ENCODE data around the gene C15orf61.

The C15orf61 gene

GRCh38 chr15:67549736-67550135 is 28.8 kb downstream of the C15orf61 start:
- DNase-seq (ENCODE audit: low read depth), result no peak

- DNase-seq (ENCODE audit: low read depth), result peak; percentile 60
These were observed 29.6 kb downstream of the C15orf61 start for GRCh38 chr15:67550522-67550921.

GRCh38 chr15:67551207-67551743 is 30.3 kb downstream of the C15orf61 start:
- DNase-seq (ENCODE audit: low read depth), result no peak

GRCh38 chr15:67554580-67554979 is 33.6 kb downstream of the C15orf61 start:
- no peak for DNase-seq (ENCODE audit: low read depth)

- DNase-seq (ENCODE audit: low read depth), result no peak
These were observed 36.1 kb downstream of the C15orf61 start for GRCh38 chr15:67556976-67557570.

- no peak for DNase-seq (ENCODE audit: low read depth)
These were observed 37.6 kb downstream of the C15orf61 start for GRCh38 chr15:67558502-67558901.

- no peak for DNase-seq (ENCODE audit: low read depth)
These were observed 38.2 kb downstream of the C15orf61 start for GRCh38 chr15:67559158-67559557.

GRCh38 chr15:67559576-67559975 is 38.6 kb downstream of the C15orf61 start:
- DNase-seq (ENCODE audit: low read depth), result no peak

GRCh38 chr15:67560320-67560719 is 39.4 kb downstream of the C15orf61 start:
- DNase-seq (ENCODE audit: low read depth), result no peak

- DNase-seq (ENCODE audit: low read depth), result no peak
These were observed 42.2 kb downstream of the C15orf61 start for GRCh38 chr15:67563092-67563491.

GRCh38 chr15:67564021-67564967 is 43.4 kb downstream of the C15orf61 start:
- no peak for DNase-seq (ENCODE audit: low read depth)

GRCh38 chr15:67564968-67565345 is 44.0 kb downstream of the C15orf61 start:
- DNase-seq (ENCODE audit: low read depth), result no peak

- no peak for DNase-seq (ENCODE audit: low read depth)
These were observed 48.7 kb downstream of the C15orf61 start for GRCh38 chr15:67569668-67570067.

- no peak for DNase-seq (ENCODE audit: low read depth)
These were observed 50.1 kb downstream of the C15orf61 start for GRCh38 chr15:67570875-67571647.

GRCh38 chr15:67571648-67572415 is 50.9 kb downstream of the C15orf61 start:
- peak; percentile 32 for DNase-seq (ENCODE audit: low read depth)

- no peak for DNase-seq (ENCODE audit: low read depth)
These were observed 52.3 kb downstream of the C15orf61 start for GRCh38 chr15:67573194-67573593.

GRCh38 chr15:67575039-67575502 is 54.1 kb downstream of the C15orf61 start:
- no peak for DNase-seq (ENCODE audit: low read depth)

GRCh38 chr15:67578020-67578600 is 57.2 kb downstream of the C15orf61 start:
- no peak for DNase-seq (ENCODE audit: low read depth)

- no peak for DNase-seq (ENCODE audit: low read depth)
These were observed 58.2 kb downstream of the C15orf61 start for GRCh38 chr15:67579164-67579563.

Data from ELR (cell line).